ENCODE measurements around the gene OR6J1. TPM values are rescaled to one million over a fixed set of nuclear protein-coding genes. Genes with fewer than 3 reads are reported as not detected.

The OR6J1 gene
- total and polyA plus RNA-seq, 4 donors, result not detected

DNA sequence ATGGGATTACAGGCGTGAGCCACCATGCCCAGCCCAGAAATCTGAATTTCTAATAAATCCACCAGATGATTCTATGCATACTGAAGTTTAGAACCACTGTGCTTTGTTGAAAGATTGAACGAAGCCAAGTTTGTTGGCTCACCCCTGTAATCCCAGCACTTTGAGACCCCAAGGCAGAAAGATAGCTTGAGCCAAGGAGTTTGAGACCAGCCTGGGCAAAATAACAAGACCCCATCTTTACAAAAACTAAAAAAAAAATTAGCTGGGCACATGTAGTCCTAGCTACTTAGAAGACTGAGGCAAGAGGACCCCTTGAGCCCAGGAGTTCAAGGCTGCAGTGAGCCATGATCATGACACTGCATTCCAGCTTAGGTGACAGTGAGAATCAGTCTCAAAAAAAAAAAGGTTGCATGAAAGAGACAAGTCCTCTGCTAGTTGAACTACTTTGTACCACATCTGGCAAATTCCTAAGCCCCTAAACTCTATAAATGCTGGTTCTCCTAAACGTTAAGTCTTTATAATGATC lies 47.7 kb downstream of the OR6J1 start (continued):
- no peak for TF ChIP-seq FOXA2 (IDR thresholded peaks at IDR 0.05)

DNA sequence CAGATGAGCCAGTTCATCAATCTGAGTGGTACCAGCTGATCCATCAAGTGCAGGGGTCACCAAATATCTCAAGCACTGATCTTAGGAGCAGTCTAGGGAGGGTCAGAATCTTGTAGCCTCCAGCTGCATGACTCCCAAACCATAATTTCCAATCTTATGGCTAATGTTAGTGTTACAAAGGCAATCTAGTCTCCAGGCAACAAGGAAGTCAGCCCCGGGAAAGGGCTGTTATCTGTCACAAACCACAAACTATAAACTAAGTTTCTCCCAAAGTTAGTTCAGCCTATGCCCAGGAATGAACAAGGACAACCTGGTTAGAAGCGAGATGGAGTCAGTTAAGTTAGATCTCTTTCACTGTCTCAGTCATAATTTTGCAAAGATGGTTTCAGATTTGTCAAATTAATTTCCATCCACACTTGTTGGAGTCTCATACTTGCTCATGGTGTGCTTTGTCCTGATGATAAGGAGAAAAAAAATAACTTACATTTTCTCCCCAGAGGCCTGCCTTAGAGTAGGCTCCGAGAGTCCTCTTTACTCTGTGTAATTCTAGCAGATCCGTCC lies 49.9 kb downstream of the OR6J1 start:
- WGBS, result 62% methylated on average over 4 of the region's 4 CpGs
- Histone ChIP-seq H3K9ac (ENCODE audit: low read depth in 1 of 2, low read length in 2 of 2) (no peak overlapping the region), H3K27ac (ENCODE audit: low read depth in 1 of 2, low read length in 2 of 2) (no peak overlapping the region), H3K27me3 (ENCODE audit: control insufficient read depth in 4 of 4, insufficient read depth in 4 of 4, low read length in 3 of 4) (no peaks in the 10 kb centered on the region), H3K4me1 (ENCODE audit: control insufficient read depth in 4 of 4, insufficient read depth in 4 of 4, low read length in 3 of 4) (peaks cover 4 to 22% (median 11%) of the 10 kb centered on the region in 4 donors), H3K9me3 (ENCODE audit: control insufficient read depth in 4 of 4, low read length in 3 of 4) (no peaks in the 10 kb centered on the region), H3K36me3 (ENCODE audit: control insufficient read depth in 4 of 4, insufficient read depth in 3 of 4, low read depth in 1 of 4, low read length in 3 of 4) (no peaks in the 10 kb centered on the region), H3K4me3 (ENCODE audit: low read depth in 1 of 3, low read length in 3 of 3) (no peak overlapping the region)
- TF ChIP-seq HNF4G (IDR thresholded peaks at IDR 0.05), result no peak
- TF ChIP-seq CTCF (IDR thresholded peaks at IDR 0.05; ENCODE audit: low read depth, low read length, missing input control), result no peak
- no peak for TF ChIP-seq TAF1 (conservative IDR thresholded peaks at IDR 0.05)
- TF ChIP-seq REST (IDR thresholded peaks at IDR 0.05), result no peak
- no peak for TF ChIP-seq HNF4A (conservative IDR thresholded peaks at IDR 0.05)
- no peak for TF ChIP-seq ZBTB33 (IDR thresholded peaks at IDR 0.05)
- TF ChIP-seq, protein P1, sequence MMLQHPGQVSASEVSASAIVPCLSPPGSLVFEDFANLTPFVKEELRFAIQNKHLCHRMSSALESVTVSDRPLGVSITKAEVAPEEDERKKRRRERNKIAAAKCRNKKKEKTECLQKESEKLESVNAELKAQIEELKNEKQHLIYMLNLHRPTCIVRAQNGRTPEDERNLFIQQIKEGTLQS (IDR thresholded peaks at IDR 0.05), result no peak
- TF ChIP-seq RXRA (IDR thresholded peaks at IDR 0.05), result no peak
- DNase-seq (ENCODE audit: low spot score), result no peak

- H3K4me3 ChIP-seq (ENCODE audit: low read depth in 1 of 3, low read length in 3 of 3), result no peak overlapping the region
- no peak overlapping the region for H3K9ac ChIP-seq (ENCODE audit: low read depth in 1 of 2, low read length in 2 of 2)
- DNase-seq (ENCODE audit: low spot score), result no peak
- 83% methylated on average over 2 of the region's 2 CpGs for WGBS
- H3K27me3 ChIP-seq (ENCODE audit: control insufficient read depth in 4 of 4, insufficient read depth in 4 of 4, low read length in 3 of 4), result no peaks in the 10 kb centered on the region
- H3K9me3 ChIP-seq (ENCODE audit: control insufficient read depth in 4 of 4, low read length in 3 of 4), result no peaks in the 10 kb centered on the region
- H3K4me1 ChIP-seq (ENCODE audit: control insufficient read depth in 4 of 4, insufficient read depth in 4 of 4, low read length in 3 of 4), result peaks cover 4 to 16% (median 9%) of the 10 kb centered on the region in 4 donors
- H3K36me3 ChIP-seq (ENCODE audit: control insufficient read depth in 4 of 4, insufficient read depth in 3 of 4, low read depth in 1 of 4, low read length in 3 of 4), result no peaks in the 10 kb centered on the region
- no peak overlapping the region for H3K27ac ChIP-seq (ENCODE audit: low read depth in 1 of 2, low read length in 2 of 2)
- TF ChIP-seq SP1 (IDR thresholded peaks at IDR 0.05) (no peak), NR2F2 (IDR thresholded peaks at IDR 0.05) (no peak), TAF1 (conservative IDR thresholded peaks at IDR 0.05) (no peak), FOXA1 (IDR thresholded peaks at IDR 0.05) (no peak), HNF4A (conservative IDR thresholded peaks at IDR 0.05) (no peak), RXRA (IDR thresholded peaks at IDR 0.05) (no peak), RAD21 (IDR thresholded peaks at IDR 0.05) (no peak), HNF4G (IDR thresholded peaks at IDR 0.05) (no peak), EGR1 (IDR thresholded peaks at IDR 0.05; ENCODE audit: low read depth in 2 of 2) (no peak), CTCF (IDR thresholded peaks at IDR 0.05; ENCODE audit: low read depth, low read length, missing input control) (no peak), REST (IDR thresholded peaks at IDR 0.05) (no peak)
- TF ChIP-seq, protein P1 (IDR thresholded peaks at IDR 0.05), result no peak
Observed at GRCh38 chr14:22593601-22594000, 50.6 kb downstream of the OR6J1 start.
